Measurements from ENCODE around the gene BTG3. TPM values are rescaled to one million over a fixed set of nuclear protein-coding genes. Genes with fewer than 3 reads are reported as not detected.

BTG3 gene
- total and polyA plus RNA-seq, 9 of the 15 experiments (the other 6 are each of a cell fraction or from before 2014, with no cell fraction given): 11.7 to 43.0 (median 29.7) TPM

GRCh38 chr21:17607684-17608083 is 5.0 kb downstream of the BTG3 start:
- H3K4me2 ChIP-seq (ENCODE audit: insufficient read depth, low read length): no peak overlapping the region
- H3K36me3 ChIP-seq (ENCODE audit: control insufficient read depth, insufficient read depth, low read length): peaks cover 81% of the 10 kb centered on the region
- no TSS peak for BruUV-seq (replicated peaks)
- H3K27ac ChIP-seq (ENCODE audit: extremely low read depth, low read depth, low read length): no peak overlapping the region
- no peaks in the 10 kb centered on the region for H3K9me1 ChIP-seq (ENCODE audit: control insufficient read depth, insufficient read depth, low read length)
- FAIRE-seq (no peak), DNase-seq (ENCODE audit: extremely low read depth in 1 of 4, low spot score in 3 of 4) (no peak), ATAC-seq (no peak)
- H3K4me1 ChIP-seq (replicated peaks in 1 of 2; ENCODE audit: control insufficient read depth in 2 of 2, insufficient read depth in 2 of 2, low read length in 2 of 2): peaks cover 2 to 7% of the 10 kb centered on the region in 2 experiments; a peak in 3 of 5 replicates
- H3K9ac ChIP-seq (ENCODE audit: insufficient read depth in 1 of 2, low read depth in 2 of 2, low read length in 2 of 2): no peak overlapping the region
- no peak overlapping the region for H3K4me3 ChIP-seq
- ChIA-PET POLR2A (interaction anchor here (1.0 kb wide), 1 partner anchor 10 kb away, joined by 3 read pairs; no protein-coding TSS in a partner anchor), CTCF (ENCODE audit: low intra/inter-chr PET ratio) (no interaction called here)
- in situ Hi-C loops (cut with MboI): no loop called here
- H4K20me1 ChIP-seq (replicated peaks; ENCODE audit: control insufficient read depth, insufficient read depth, low read length): no peaks in the 10 kb centered on the region
- no peak for TF ChIP-seq ZSCAN29 (IDR thresholded peaks at IDR 0.05)
- TF ChIP-seq CREM (IDR thresholded peaks at IDR 0.05; ENCODE audit: low read depth): no peak
- no peak for TF ChIP-seq MEIS2 (IDR thresholded peaks at IDR 0.05; ENCODE audit: partially characterized antibody)
- no peak for TF ChIP-seq SLC30A9 (CRISPR knock-in tag; IDR thresholded peaks at IDR 0.05)
- no peak for TF ChIP-seq PRMT5 (CRISPR knock-in tag; IDR thresholded peaks at IDR 0.05)
- TF ChIP-seq TBP (optimal IDR thresholded peaks at IDR 0.05; ENCODE audit: low read depth, low read length): no peak
- TF ChIP-seq ZNF197 (CRISPR knock-in tag; IDR thresholded peaks at IDR 0.05; ENCODE audit: low read depth): no peak
- no peak for TF ChIP-seq DNMT1 (IDR thresholded peaks at IDR 0.05)
- TF ChIP-seq KAT7 (CRISPR knock-in tag; IDR thresholded peaks at IDR 0.05; ENCODE audit: borderline replicate concordance): no peak
- TF ChIP-seq HDAC8 (tag; IDR thresholded peaks at IDR 0.05): no peak
- no peak for TF ChIP-seq SREBF2 (CRISPR knock-in tag; IDR thresholded peaks at IDR 0.05)
- no peak for TF ChIP-seq FOXO4 (CRISPR knock-in tag; IDR thresholded peaks at IDR 0.05)
- TF ChIP-seq ZNF311 (CRISPR knock-in tag; IDR thresholded peaks at IDR 0.05): no peak
- no peak for TF ChIP-seq ZNF561 (CRISPR knock-in tag; conservative IDR thresholded peaks at IDR 0.05)
- TF ChIP-seq SMAD4 (CRISPR knock-in tag; conservative IDR thresholded peaks at IDR 0.05): no peak
- no peak for TF ChIP-seq ZNF274 (IDR thresholded peaks at IDR 0.05; ENCODE audit: borderline replicate concordance, low read depth, low read length)
- 100% methylated on average over 2 of the region's 2 CpGs for WGBS (ENCODE audit: insufficient coverage, low coverage, missing lambda C conversion rate)
- no peaks in the 10 kb centered on the region for H3K27me3 ChIP-seq (ENCODE audit: control insufficient read depth in 2 of 2, insufficient read depth in 2 of 2, low read length in 2 of 2)
- no peaks in the 10 kb centered on the region for H3K9me3 ChIP-seq (replicated peaks; ENCODE audit: control insufficient read depth, insufficient read depth, low read depth, low read length)
- intact Hi-C loops (cut with micrococcal nuclease): no loop called here
- H3K79me2 ChIP-seq (ENCODE audit: control insufficient read depth, insufficient read depth, low read length): peaks cover 94% of the 10 kb centered on the region
- no peak overlapping the region for H2AFZ ChIP-seq (ENCODE audit: low read depth, low read length)

Data from K562 (cell line).